Natural killer cell (primary cell): ENCODE measurements around the gene MAP2K3. TPM values are rescaled to one million over a fixed set of nuclear protein-coding genes. Genes with fewer than 3 reads are reported as not detected.

ENCODE experiments used
- ATAC-seq, 3 donors: fragments of 150-1000 bp in 2 of 3; fragments of 200-7000 bp in 1 of 3; cut with Tn5 transposase; 1 replicate in 1 of 3; 2 replicates in 2 of 3; pipeline ENCODE4 v1.10.0; 2021; ENCODE audit warnings: mild to moderate bottlenecking in 2 of 3, moderate library complexity in 2 of 3
- DNase-seq, 2 donors: peaks; one replicate each; pipeline versions ENCODE4 v3.0.0 to v3.0.0-alpha.2; 2013 to 2021; ENCODE audit warnings: mixed read lengths in 1 of 2
- H3K27ac ChIP-seq: one replicate; pipeline ENCODE4 v1.5.1; 2013; ENCODE audit warnings: mild to moderate bottlenecking, low read length
- H3K27me3 ChIP-seq: one replicate; pipeline ENCODE4 v1.6.1; 2013; ENCODE audit warnings: low read length; ENCODE audit not compliant: control insufficient read depth, insufficient read depth
- H3K36me3 ChIP-seq: one replicate; pipeline ENCODE4 v1.6.1; 2013; ENCODE audit warnings: low read length; ENCODE audit not compliant: control insufficient read depth, insufficient read depth
- H3K4me1 ChIP-seq: one replicate; pipeline ENCODE4 v1.6.1; 2013; ENCODE audit warnings: low read length; ENCODE audit not compliant: control insufficient read depth, insufficient read depth
- H3K4me3 ChIP-seq: one replicate; pipeline ENCODE4 v1.5.1; 2013; ENCODE audit warnings: low read length
- H3K9me3 ChIP-seq: one replicate; pipeline ENCODE4 v1.6.1; 2013; ENCODE audit warnings: low read length; ENCODE audit not compliant: control insufficient read depth, insufficient read depth
- H3K27ac Mint-ChIP-seq, 2 donors: one replicate each; pipeline ENCODE4 v1.8.0; 2022; ENCODE audit warnings: mild to moderate bottlenecking in 2 of 2, mixed read lengths in 2 of 2, moderate library complexity in 1 of 2
- H3K27me3 Mint-ChIP-seq, 2 donors: one replicate each; pipeline ENCODE4 v1.8.0; 2022; ENCODE audit warnings: low read depth in 2 of 2, mixed read lengths in 2 of 2
- H3K36me3 Mint-ChIP-seq: one replicate; pipeline ENCODE4 v1.8.0; 2022; ENCODE audit warnings: mixed read lengths
- H3K4me1 Mint-ChIP-seq, 2 donors: one replicate each; pipeline ENCODE4 v1.8.0; 2022; ENCODE audit warnings: mixed read lengths in 2 of 2
- H3K4me3 Mint-ChIP-seq: one replicate; pipeline ENCODE4 v1.8.0; 2022; ENCODE audit warnings: mild to moderate bottlenecking, moderate library complexity, mixed read lengths
- H3K9me3 Mint-ChIP-seq, 2 donors: one replicate each; pipeline ENCODE4 v1.8.0; 2022; ENCODE audit warnings: mixed read lengths in 2 of 2
- CTCF ChIP-seq: fragments of 200-600 bp; IDR thresholded peaks from one replicate; pipeline ENCODE4 v1.8.0; 2022; ENCODE audit warnings: antibody characterized with exemption
- WGBS: methylation state at CpG from one replicate; pipeline ENCODE4 v1.1.7; 2013; ENCODE audit warnings: missing lambda C conversion rate; ENCODE audit not compliant: insufficient coverage; 5-methylcytosine and 5-hydroxymethylcytosine counted together
- intact Hi-C: fragments of 100-400 bp; cut with micrococcal nuclease; formaldehyde crosslinking; loops from one replicate; pipeline ENCODE4 v1.14.2; 2022
- total RNA-seq, 4 donors: library from RNA; stranded (reverse); fragments of 120-200 nt in 1 of 4; gene quantifications; one replicate each; pipeline versions ENCODE4 v1.2.3 to v1.2.4, GENCODE V29; 2013 to 2022

The MAP2K3 gene
- total RNA-seq, 3 donors from 2014 or later (not counting 1 experiment from before 2014, with no cell fraction given): 139 to 165 (median 162) TPM

- WGBS: 75% methylated on average over 10 of the region's 10 CpGs
- Histone ChIP-seq H3K27ac (no peak overlapping the region), H3K36me3 (peaks cover 39% of the 10 kb centered on the region), H3K9me3 (peaks cover 18% of the 10 kb centered on the region), H3K27me3 (no peaks in the 10 kb centered on the region), H3K4me3 (no peak overlapping the region), H3K4me1 (peaks cover 57% of the 10 kb centered on the region)
- DNase-seq (no peak), ATAC-seq (no peak)
- peaks cover 8% of the 10 kb centered on the region for H3K36me3 Mint-ChIP-seq
- H3K9me3 Mint-ChIP-seq: peaks cover 0 to 2% of the 10 kb centered on the region in 2 donors
- peak overlapping the region; percentile 78 for H3K4me3 Mint-ChIP-seq
- H3K4me1 Mint-ChIP-seq: peaks cover 31 to 44% of the 10 kb centered on the region in 2 donors
- no peaks in the 10 kb centered on the region for H3K27me3 Mint-ChIP-seq
- peak overlapping the region; percentile 83 to 88 for H3K27ac Mint-ChIP-seq
- intact Hi-C loops: no loop called here
- no peak for TF ChIP-seq CTCF
Measured at GRCh38 chr17:21297026-21297520, 12.6 kb downstream of the MAP2K3 start.

GRCh38 chr17:21297597-21297996 lies 13.1 kb downstream of the MAP2K3 start:
- Histone ChIP-seq H3K4me3 (no peak overlapping the region), H3K27ac (no peak overlapping the region), H3K36me3 (peaks cover 44% of the 10 kb centered on the region), H3K4me1 (peaks cover 57% of the 10 kb centered on the region), H3K27me3 (no peaks in the 10 kb centered on the region), H3K9me3 (peaks cover 18% of the 10 kb centered on the region)
- Mint-ChIP-seq H3K9me3 (no peaks in the 10 kb centered on the region), H3K27me3 (no peaks in the 10 kb centered on the region), H3K4me1 (peaks cover 31 to 49% of the 10 kb centered on the region in 2 donors), H3K4me3 (no peak overlapping the region), H3K27ac (peak overlapping the region; percentile 83 to 88), H3K36me3 (peaks cover 8% of the 10 kb centered on the region)
- intact Hi-C loops: no loop called here
- no peak for TF ChIP-seq CTCF
- no peak for ATAC-seq
- DNase-seq: no peak
- WGBS: 75% methylated on average over 10 of the region's 10 CpGs

GRCh38 chr17:21298056-21298982 lies 13.8 kb downstream of the MAP2K3 start:
- Mint-ChIP-seq H3K27ac (peak overlapping the region in 1 of 2 donors; percentile 83), H3K9me3 (no peaks in the 10 kb centered on the region), H3K4me1 (peaks cover 31 to 52% of the 10 kb centered on the region in 2 donors), H3K27me3 (no peaks in the 10 kb centered on the region), H3K4me3 (no peak overlapping the region), H3K36me3 (peaks cover 9% of the 10 kb centered on the region)
- no peak for ATAC-seq
- no peak overlapping the region for H3K27ac ChIP-seq
- H3K4me3 ChIP-seq: no peak overlapping the region
- WGBS: 75% methylated on average over 22 of the region's 22 CpGs
- no peak for TF ChIP-seq CTCF
- intact Hi-C loops: no loop called here
- peaks cover 44% of the 10 kb centered on the region for H3K36me3 ChIP-seq
- peaks cover 18% of the 10 kb centered on the region for H3K9me3 ChIP-seq
- H3K27me3 ChIP-seq: no peaks in the 10 kb centered on the region
- peaks cover 49% of the 10 kb centered on the region for H3K4me1 ChIP-seq
- DNase-seq: no peak
